Left cardiac atrium (tissue), 4 donors: Measurements from ENCODE around the gene NOTCH4. TPM values are rescaled to one million over a fixed set of nuclear protein-coding genes. Genes with fewer than 3 reads are reported as not detected.
"Not testable (repeated sequence)": the region's sequence is repeated elsewhere in the genome, so short reads cannot be mapped to it uniquely, and the experiment has no call there.

ENCODE experiments used
- ATAC-seq, 2 donors: fragments of 200-7000 bp; cut with Tn5 transposase; one replicate each; pipeline ENCODE4 v1.9.1; 2020; ENCODE audit warnings: mild to moderate bottlenecking in 2 of 2, moderate library complexity in 2 of 2
- DNase-seq: peaks from one replicate; pipeline ENCODE4 v3.0.0-alpha.2; 2020
- intact Hi-C, 2 donors: fragments of 100-400 bp; cut with DNase I; formaldehyde crosslinking; loops; one replicate each; pipeline versions ENCODE4 v1.14.1 to v1.15.1; 2022 to 2023
- total RNA-seq, 2 donors: library from RNA; stranded (reverse); fragmentation: NEBNext Ultra II Directional; extraction: Animal tissue kit (Norgen Biotek cat#: 25700); gene quantifications; one replicate each; pipeline ENCODE4 v1.2.1, GENCODE V29; 2021
- donor health status: DM: no; HTN: yes; CAD: no.
- donor health status: DM: no; HTN: yes; CAD: no; lungs with severe emphysema.
- donor health status: DM: yes; HTN: yes; CAD: no.
- donor health status: Dilated cardiomyopathy.

Gene NOTCH4
- total RNA-seq, 2 donors from 2014 or later = 22.4 to 27.9 TPM

- DNase-seq (no peak), ATAC-seq (no peak)
- intact Hi-C loops = no loop called here
Measured at GRCh38 chr6:32187009-32187709, 36.7 kb downstream of the NOTCH4 start.

GRCh38 chr6:32186151-32186840, 37.6 kb downstream of the NOTCH4 start:
- intact Hi-C loops, ATAC-seq, DNase-seq: not testable (repeated sequence)

GRCh38 chr6:32185681-32186131, 38.2 kb downstream of the NOTCH4 start:
- DNase-seq = peak; percentile 90
- ATAC-seq = peak; percentile 59 to 68
- intact Hi-C loops = not testable (repeated sequence)

GRCh38 chr6:32184084-32184640, 39.7 kb downstream of the NOTCH4 start, which contains the start of gene AGER:
AGER (minus strand) TSS chr6:32184253; CDS start chr6:32184222, 31 bp downstream.
- DNase-seq (no peak), ATAC-seq (no peak)
- intact Hi-C loops = no loop called here

GRCh38 chr6:32183483-32184083, 40.3 kb downstream of the NOTCH4 start:
- intact Hi-C loops = no loop called here
- no peak for ATAC-seq
- DNase-seq = no peak

- ATAC-seq (no peak), DNase-seq (no peak)
- intact Hi-C loops = no loop called here
Measured at GRCh38 chr6:32183030-32183429, 40.8 kb downstream of the NOTCH4 start.

- ATAC-seq = no peak
- no peak for DNase-seq
- intact Hi-C loops = no loop called here
Measured at GRCh38 chr6:32182555-32182981, 41.3 kb downstream of the NOTCH4 start.

- DNase-seq = no peak
- intact Hi-C loops = no loop called here
- ATAC-seq = no peak
Measured at GRCh38 chr6:32181915-32182529, 41.8 kb downstream of the NOTCH4 start.

- no peak for ATAC-seq
- intact Hi-C loops = no loop called here
- DNase-seq = no peak
Measured at GRCh38 chr6:32181148-32181702, 42.6 kb downstream of the NOTCH4 start.

GRCh38 chr6:32179766-32180405, 44.0 kb downstream of the NOTCH4 start:
- ATAC-seq = no peak
- intact Hi-C loops = no loop called here
- DNase-seq = no peak

GRCh38 chr6:32178547-32179440, 45.1 kb downstream of the NOTCH4 start:
- intact Hi-C loops = no loop called here
- ATAC-seq (no peak), DNase-seq (no peak)

- DNase-seq (peak; percentile 96), ATAC-seq (peak; percentile 85 to 87)
- intact Hi-C loops = no loop called here
Measured at GRCh38 chr6:32177788-32178546, 45.9 kb downstream of the NOTCH4 start, which contains the start of gene RNF5. RNF5 (plus strand) TSS chr6:32178405; CDS start chr6:32178512, 107 bp downstream.

- DNase-seq (no peak), ATAC-seq (peak; percentile 13 to 22)
- intact Hi-C loops = no loop called here
Measured at GRCh38 chr6:32177183-32177787, 46.6 kb downstream of the NOTCH4 start.

GRCh38 chr6:32176476-32177182, 47.2 kb downstream of the NOTCH4 start:
- DNase-seq (no peak), ATAC-seq (peak in 1 of 2 donors; percentile 1)
- intact Hi-C loops = no loop called here

GRCh38 chr6:32175711-32176475, 48.0 kb downstream of the NOTCH4 start, which contains the start of gene AGPAT1:
AGPAT1 (minus strand) TSS chr6:32176084; CDS start chr6:32171496, 4,588 bp downstream.
- DNase-seq (peak; percentile 97), ATAC-seq (peak; percentile 73 to 78)
- intact Hi-C loops = no loop called here
